ENCODE measurements around the gene MEOX2. TPM values are rescaled to one million over a fixed set of nuclear protein-coding genes. Genes with fewer than 3 reads are reported as not detected.

The MEOX2 gene
- total RNA-seq, 4 donors from 2014 or later: 0.80 to 3.3 (median 1.3) TPM; not detected in 1

- H3K36me3 ChIP-seq: no peaks in the 10 kb centered on the region
- peak overlapping the region in 1 of 4 donors; percentile 65 for H3K27ac ChIP-seq
- no peaks in the 10 kb centered on the region for H3K9me3 ChIP-seq
- peak overlapping the region in 1 of 4 donors; percentile 45 for H3K4me3 ChIP-seq
- H3K27me3 ChIP-seq: peaks cover 0 to 15% of the 10 kb centered on the region in 2 donors
- no peak for TF ChIP-seq POLR2A (IDR thresholded peaks at IDR 0.05)
- peaks cover 0 to 26% (median 0%) of the 10 kb centered on the region in 4 donors for H3K4me1 ChIP-seq
- no peak for DNase-seq
These were observed 1.6 kb downstream of the MEOX2 start for GRCh38 chr7:15684871-15685270.

- TF ChIP-seq POLR2A (IDR thresholded peaks at IDR 0.05) (no peak), CTCF (IDR thresholded peaks at IDR 0.05) (no peak)
- H3K27me3 ChIP-seq: peaks cover 0 to 15% of the 10 kb centered on the region in 2 donors
- H3K4me1 ChIP-seq: peaks cover 0 to 26% (median 0%) of the 10 kb centered on the region in 4 donors
- peak overlapping the region in 1 of 4 donors; percentile 65 for H3K27ac ChIP-seq
- H3K36me3 ChIP-seq: no peaks in the 10 kb centered on the region
- no peaks in the 10 kb centered on the region for H3K9me3 ChIP-seq
- no peak for DNase-seq
- H3K4me3 ChIP-seq: peak overlapping the region in 1 of 4 donors; percentile 45
These were observed 2.2 kb downstream of the MEOX2 start for GRCh38 chr7:15684111-15684800.

GRCh38 chr7:15682751-15683245 lies 3.7 kb downstream of the MEOX2 start:
- H3K4me1 ChIP-seq: peaks cover 0 to 26% (median 0%) of the 10 kb centered on the region in 4 donors
- no peaks in the 10 kb centered on the region for H3K36me3 ChIP-seq
- no peak overlapping the region for H3K4me3 ChIP-seq
- DNase-seq: no peak
- TF ChIP-seq POLR2A (IDR thresholded peaks at IDR 0.05) (no peak), CTCF (IDR thresholded peaks at IDR 0.05) (no peak)
- H3K27ac ChIP-seq: no peak overlapping the region
- H3K27me3 ChIP-seq: peaks cover 0 to 13% of the 10 kb centered on the region in 2 donors
- no peaks in the 10 kb centered on the region for H3K9me3 ChIP-seq

GRCh38 chr7:15682111-15682510 lies 4.4 kb downstream of the MEOX2 start:
- Histone ChIP-seq H3K36me3 (no peaks in the 10 kb centered on the region), H3K4me3 (no peak overlapping the region), H3K27me3 (peaks cover 0 to 7% of the 10 kb centered on the region in 2 donors), H3K4me1 (peaks cover 0 to 24% (median 0%) of the 10 kb centered on the region in 4 donors), H3K9me3 (no peaks in the 10 kb centered on the region), H3K27ac (no peak overlapping the region)
- no peak for DNase-seq
- TF ChIP-seq POLR2A (IDR thresholded peaks at IDR 0.05): no peak
- TF ChIP-seq CTCF (IDR thresholded peaks at IDR 0.05): no peak

GRCh38 chr7:15681631-15682030 lies 4.9 kb downstream of the MEOX2 start:
- no peaks in the 10 kb centered on the region for H3K36me3 ChIP-seq
- no peak for DNase-seq
- TF ChIP-seq CTCF (IDR thresholded peaks at IDR 0.05) (no peak), POLR2A (IDR thresholded peaks at IDR 0.05) (no peak)
- H3K4me3 ChIP-seq: no peak overlapping the region
- H3K4me1 ChIP-seq: peaks cover 0 to 20% (median 0%) of the 10 kb centered on the region in 4 donors
- H3K9me3 ChIP-seq: no peaks in the 10 kb centered on the region
- H3K27ac ChIP-seq: no peak overlapping the region
- H3K27me3 ChIP-seq: peaks cover 0 to 2% of the 10 kb centered on the region in 2 donors

GRCh38 chr7:15681186-15681585 lies 5.3 kb downstream of the MEOX2 start:
- no peak overlapping the region for H3K4me3 ChIP-seq
- no peak for DNase-seq
- no peaks in the 10 kb centered on the region for H3K27me3 ChIP-seq
- no peaks in the 10 kb centered on the region for H3K36me3 ChIP-seq
- no peak overlapping the region for H3K27ac ChIP-seq
- TF ChIP-seq POLR2A (IDR thresholded peaks at IDR 0.05) (no peak), CTCF (IDR thresholded peaks at IDR 0.05) (no peak)
- no peaks in the 10 kb centered on the region for H3K9me3 ChIP-seq
- peaks cover 0 to 15% (median 0%) of the 10 kb centered on the region in 4 donors for H3K4me1 ChIP-seq

Data from Peyer's patch (tissue), 4 donors.